WTC11 (cell line): ENCODE measurements around the gene SGIP1.

Source experiments
- CTCF ChIP-seq: fragments of 200-600 bp; IDR thresholded peaks from 2 replicates; pipeline ENCODE4 v1.8.0; 2022; ENCODE audit warnings: antibody characterized with exemption
- ZNF416 ChIP-seq: fragments of 250-450 bp; sonication (Bioruptor Pico); IDR thresholded peaks from 2 replicates; pipeline ENCODE4 v1.9.0; 2021; ENCODE audit warnings: mild to moderate bottlenecking, inconsistent platforms
- TF ChIP-seq, protein P1 (sequence below): sonication (generic); formaldehyde crosslinking; conservative IDR thresholded peaks from 2 replicates; pipeline ENCODE4 v1.8.1; 2022; ENCODE audit warnings: mild to moderate bottlenecking, missing genetic modification reagents
- TF ChIP-seq, protein P2 (sequence below): fragments of 250-450 bp; sonication (Bioruptor Pico); IDR thresholded peaks from 2 replicates; pipeline ENCODE4 v1.9.0; 2021; ENCODE audit warnings: mild to moderate bottlenecking, borderline replicate concordance

DNA sequence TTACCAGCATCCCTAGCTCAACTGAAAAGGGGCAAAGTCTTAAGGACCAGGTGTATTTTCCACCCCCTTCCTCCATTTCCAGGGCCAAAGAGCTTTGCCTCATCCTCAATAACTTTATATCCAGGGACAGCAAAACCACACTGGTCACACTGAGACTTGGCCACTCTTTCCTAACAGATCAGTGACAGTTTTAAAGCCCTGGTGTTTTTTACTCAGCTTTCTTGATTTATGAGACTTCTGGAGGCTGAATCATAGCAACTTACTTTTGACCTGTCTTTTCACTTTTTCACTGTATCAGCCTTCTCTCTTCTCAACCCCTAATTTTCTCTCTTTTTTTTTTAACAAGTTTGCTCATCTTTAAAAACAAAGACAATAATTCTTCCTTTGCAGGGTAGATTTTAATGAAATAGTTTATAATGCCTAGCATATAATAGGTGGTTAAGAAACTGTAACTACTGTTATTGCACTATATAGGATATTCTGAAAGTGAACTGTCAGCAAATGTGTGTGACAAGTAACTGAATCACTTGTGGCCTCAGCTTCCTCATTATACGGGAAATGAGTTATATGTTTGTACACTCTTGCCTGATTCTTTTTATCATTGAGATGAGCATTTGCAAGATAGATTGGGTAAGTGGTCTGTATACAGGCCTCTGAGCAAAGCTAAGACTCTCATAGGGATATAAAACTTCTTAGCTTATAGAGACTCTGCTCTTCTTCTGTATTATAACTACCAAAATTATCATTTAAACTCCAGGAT is 198.6 kb downstream of the SGIP1 start:
- no peak for TF ChIP-seq CTCF
- TF ChIP-seq, protein P1, sequence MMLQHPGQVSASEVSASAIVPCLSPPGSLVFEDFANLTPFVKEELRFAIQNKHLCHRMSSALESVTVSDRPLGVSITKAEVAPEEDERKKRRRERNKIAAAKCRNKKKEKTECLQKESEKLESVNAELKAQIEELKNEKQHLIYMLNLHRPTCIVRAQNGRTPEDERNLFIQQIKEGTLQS = no peak
- TF ChIP-seq ZNF416 = no peak
- TF ChIP-seq, protein P2, sequence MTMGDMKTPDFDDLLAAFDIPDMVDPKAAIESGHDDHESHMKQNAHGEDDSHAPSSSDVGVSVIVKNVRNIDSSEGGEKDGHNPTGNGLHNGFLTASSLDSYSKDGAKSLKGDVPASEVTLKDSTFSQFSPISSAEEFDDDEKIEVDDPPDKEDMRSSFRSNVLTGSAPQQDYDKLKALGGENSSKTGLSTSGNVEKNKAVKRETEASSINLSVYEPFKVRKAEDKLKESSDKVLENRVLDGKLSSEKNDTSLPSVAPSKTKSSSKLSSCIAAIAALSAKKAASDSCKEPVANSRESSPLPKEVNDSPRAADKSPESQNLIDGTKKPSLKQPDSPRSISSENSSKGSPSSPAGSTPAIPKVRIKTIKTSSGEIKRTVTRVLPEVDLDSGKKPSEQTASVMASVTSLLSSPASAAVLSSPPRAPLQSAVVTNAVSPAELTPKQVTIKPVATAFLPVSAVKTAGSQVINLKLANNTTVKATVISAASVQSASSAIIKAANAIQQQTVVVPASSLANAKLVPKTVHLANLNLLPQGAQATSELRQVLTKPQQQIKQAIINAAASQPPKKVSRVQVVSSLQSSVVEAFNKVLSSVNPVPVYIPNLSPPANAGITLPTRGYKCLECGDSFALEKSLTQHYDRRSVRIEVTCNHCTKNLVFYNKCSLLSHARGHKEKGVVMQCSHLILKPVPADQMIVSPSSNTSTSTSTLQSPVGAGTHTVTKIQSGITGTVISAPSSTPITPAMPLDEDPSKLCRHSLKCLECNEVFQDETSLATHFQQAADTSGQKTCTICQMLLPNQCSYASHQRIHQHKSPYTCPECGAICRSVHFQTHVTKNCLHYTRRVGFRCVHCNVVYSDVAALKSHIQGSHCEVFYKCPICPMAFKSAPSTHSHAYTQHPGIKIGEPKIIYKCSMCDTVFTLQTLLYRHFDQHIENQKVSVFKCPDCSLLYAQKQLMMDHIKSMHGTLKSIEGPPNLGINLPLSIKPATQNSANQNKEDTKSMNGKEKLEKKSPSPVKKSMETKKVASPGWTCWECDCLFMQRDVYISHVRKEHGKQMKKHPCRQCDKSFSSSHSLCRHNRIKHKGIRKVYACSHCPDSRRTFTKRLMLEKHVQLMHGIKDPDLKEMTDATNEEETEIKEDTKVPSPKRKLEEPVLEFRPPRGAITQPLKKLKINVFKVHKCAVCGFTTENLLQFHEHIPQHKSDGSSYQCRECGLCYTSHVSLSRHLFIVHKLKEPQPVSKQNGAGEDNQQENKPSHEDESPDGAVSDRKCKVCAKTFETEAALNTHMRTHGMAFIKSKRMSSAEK = no peak
